Astrocyte of the hippocampus (primary cell): ENCODE data around the gene MCL1.
A peak's percentile ranks its signal among the peaks of the same experiment; 100 is the strongest.

Source experiments
- DNase-seq: peaks from one replicate; pipeline ENCODE4 v3.0.0; 2011; ENCODE audit warnings: low read depth, low spot score

Gene MCL1

DNA sequence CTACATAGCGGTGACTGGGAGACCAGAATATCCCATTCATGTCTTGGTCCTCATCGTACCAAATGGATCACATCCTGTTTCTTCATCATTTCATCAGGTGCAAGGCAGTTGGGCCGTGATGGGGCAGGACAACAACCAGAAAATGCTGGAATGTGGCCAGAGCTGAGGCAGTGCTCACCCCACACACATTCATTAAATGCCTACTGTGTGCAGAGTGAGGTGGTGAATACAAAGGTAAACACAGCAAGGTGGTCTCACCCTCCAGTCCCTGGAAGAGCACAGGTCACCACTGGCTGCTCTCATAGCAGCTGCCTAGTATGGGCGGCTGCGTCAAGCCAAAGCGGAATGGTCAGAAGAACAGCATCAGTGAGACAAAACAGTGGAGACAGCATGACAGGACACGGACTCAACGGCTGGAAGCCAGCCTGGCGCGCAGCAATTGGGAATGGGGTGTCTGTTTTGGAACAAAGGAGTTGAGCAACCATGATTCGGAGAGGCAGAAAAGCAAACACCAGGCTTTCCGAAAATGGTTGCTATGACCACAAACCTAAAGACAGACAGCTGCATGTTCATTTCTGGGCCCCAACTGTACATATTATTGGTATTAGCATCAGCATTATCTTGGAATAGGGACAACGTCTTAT is 35.8 kb downstream of the MCL1 start:
- peak; percentile 7 for DNase-seq

DNA sequence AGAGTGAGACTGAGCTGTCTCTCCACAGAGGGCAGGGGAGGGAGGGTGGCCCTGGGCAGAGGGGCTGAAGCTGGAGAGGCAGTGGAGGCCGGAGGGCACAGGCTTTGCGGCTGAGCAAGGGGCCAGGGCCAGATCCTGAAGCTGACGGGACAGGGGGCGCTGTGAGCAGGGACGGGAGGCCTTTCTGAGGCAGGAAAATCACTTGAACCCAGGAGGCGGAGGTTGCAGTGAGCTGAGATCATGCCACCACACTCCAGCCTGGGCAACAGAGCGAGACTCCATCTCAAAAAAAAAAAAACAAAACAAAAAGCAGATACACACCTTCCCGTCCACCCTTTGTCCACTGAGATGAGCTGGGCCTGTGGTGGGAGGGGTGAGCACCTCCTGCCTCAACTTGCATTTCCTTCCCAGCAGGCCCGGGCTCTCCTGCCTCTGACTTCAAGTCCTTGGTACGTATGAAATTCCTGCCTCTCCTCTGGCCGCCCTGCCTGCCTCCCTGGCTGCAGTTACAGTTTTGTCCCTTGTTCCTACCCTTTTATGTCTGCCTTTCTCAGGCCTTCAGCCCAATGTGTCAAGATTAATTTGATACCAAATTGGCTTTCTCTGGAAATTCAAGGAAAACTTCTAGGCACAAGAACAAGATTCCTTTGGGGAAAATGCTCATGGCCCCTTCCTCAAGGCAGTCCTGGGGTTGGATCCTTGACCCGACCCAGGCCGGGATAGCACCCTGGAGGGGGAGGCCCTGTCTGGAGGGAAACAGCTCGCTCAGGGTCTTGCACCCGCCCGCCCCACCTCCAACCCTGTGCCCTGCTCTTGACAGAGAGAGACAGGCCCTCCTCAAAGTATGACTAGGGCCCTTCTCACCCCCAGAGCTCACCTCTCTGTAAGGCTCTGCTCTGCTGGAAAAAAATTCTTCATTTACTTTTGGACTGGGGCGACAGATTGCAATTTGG is 41.4 kb downstream of the MCL1 start:
- peak; percentile 84 for DNase-seq

DNA sequence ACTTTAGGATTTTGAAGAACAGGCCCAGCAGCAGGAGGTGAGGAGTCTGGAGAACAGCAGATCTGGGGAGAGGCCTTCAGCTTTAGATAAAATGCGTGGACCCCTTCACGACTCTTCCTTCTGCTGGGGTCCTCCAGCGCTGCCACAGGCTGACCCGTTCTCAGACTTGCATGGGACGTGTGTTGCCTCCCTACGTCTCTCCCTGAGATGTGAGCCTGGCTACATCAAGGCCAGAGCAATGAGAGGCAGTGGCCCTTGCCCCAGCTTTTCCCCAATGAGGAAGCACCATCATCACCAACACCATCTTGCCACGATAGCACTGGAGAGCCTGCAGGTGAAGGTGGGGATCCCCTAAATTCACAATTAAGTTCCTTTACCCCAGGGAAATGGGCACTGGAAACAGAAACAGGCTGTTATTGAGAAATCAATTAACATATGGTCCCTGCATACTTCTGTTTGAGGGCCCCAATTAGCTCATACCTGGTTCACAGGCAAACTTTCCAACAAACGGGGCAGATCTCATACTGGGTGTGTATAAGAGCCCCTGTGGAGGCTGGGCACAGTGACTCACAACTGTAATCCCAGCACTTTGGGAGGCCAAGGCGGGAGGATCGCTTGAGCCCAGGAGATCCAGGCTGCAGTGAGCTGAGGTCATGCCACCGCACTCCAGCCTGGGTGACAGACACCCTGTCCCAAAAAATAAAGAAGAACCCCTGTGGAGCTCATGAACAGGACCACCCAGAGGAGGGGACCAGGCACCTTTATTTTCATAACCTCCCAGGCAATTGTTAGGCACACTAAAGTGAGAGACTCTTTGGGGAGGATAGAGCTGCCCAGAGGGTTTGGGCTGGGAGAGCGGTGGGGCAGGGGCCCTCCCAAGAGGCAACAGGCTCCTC is 42.3 kb downstream of the MCL1 start:
- no peak for DNase-seq

DNA sequence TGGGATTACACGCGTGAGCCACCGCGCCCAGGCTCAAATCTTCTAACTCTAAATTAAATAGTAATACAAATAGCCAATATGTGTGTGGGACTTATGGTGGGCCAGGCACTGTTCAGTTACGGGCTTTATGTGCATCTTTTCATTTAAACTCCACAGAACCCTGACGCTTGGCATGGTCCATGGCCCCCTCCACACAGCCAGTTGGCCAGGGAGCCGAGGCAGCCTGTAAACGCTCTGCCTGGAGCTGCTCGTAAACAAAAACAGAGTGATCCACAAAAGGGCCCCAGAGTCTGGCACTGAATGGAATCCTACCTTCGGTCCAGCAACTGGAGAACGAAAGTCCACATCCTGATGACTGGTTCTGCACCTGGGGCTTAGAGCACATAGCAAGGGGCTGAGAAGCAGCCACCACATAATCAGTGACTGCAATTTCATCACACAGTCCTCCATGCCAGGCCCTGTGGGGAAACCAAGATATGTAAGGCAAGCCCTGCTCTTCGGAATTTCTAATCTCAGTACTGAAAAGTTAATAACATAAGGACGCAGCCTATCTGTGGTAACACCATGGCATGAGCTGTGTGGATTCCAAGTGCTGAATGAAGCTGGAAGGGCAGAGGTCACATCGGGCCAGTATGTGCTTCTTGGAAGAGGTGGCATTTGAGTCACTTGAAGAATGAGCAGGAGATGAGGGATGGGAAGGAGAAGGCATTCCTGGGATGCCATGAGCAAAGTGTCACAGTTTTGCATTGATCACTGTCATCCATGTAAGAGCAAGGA is 43.7 kb downstream of the MCL1 start:
- peak; percentile 56 for DNase-seq

DNA sequence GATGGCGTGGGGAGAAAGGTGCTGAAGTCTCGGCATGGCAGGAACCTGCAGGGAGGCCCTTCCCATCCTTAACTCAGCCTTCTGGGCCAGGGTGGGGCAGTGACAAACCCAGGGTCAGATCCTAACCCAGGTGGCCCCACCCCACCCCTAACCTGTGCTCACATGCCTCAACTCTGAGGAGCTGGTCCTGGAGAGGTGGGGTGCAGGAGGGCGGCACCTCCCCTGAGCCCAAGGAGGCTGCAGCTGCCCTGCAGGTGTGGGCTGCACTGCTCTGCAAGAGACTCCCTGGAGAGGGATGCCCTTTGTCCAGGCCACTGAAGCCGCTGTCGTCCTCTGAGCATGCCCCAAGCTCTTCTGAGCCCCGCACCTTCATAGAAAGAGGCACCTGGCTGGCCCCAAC is 45.4 kb downstream of the MCL1 start:
- DNase-seq, result no peak

DNA sequence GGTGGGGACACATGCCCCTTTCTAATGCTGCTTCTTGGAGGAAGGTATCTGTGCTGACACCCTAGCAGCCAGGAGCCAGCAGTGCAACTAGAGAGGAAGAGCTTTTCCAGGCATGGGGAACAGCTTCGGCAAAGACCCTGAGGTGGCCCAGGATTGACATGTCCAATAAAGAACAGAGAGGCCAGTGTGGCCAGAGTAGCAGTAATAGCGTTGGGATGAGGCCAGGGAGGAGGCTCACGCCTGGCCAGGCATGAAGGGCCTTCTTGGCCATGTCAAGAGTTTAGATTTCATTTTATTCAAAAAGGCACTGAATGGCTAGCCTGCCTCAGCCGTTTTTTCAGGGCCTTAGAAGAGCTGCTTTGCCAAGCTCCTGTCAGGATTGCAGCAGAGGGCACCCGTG is 46.5 kb downstream of the MCL1 start:
- no peak for DNase-seq

DNA sequence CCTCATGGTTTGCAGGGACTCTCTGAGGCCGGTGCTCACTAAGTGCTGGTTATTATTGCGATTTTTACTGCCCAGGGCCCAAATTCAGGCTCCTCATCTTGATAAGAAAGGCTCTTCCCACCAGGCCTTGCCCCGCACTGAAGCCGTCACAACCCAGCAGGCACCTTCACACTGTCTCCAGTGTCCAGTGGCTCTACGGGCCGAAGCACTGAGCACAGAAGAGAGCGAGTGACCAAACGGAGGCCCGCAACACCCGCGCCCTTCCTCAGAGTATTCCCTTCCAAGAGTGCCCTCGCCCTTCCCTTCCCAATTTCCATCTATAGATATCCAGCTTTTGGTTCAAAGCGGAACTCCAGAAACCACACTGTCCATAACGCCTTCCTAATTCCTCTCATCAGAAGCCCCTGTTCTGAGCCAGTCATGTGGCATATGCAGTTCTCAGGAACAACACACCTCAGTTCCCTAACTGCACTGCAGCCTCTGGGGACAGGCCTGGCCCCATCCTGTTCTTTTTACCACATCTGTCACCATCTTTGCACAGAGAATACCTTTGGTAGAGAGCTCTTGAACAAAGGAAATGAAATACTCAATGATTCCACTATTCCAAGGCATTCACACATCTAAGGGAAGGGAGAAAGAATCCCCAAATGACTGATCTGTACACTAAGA is 48.8 kb downstream of the MCL1 start:
- DNase-seq, result no peak

DNA sequence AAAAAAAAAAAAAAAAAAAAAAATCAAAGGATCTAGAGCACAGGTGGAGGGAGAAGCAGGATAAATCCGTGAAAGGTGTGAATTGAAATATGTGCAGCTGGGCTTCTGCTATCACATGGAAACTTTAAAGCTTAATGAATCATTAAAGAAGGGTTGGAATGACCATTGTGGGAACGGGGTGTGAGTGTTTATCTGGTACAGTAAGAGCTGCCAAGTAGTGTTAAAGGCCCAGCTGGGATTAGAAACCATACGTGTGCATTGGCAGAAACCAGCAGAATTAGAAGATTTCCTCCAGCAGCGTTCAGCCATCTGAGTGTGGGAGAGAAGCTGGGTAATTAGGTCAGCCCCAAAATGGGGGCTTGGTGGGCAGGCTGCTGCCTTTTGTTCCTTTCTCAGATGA is 50.4 kb downstream of the MCL1 start:
- peak; percentile 84 for DNase-seq

DNA sequence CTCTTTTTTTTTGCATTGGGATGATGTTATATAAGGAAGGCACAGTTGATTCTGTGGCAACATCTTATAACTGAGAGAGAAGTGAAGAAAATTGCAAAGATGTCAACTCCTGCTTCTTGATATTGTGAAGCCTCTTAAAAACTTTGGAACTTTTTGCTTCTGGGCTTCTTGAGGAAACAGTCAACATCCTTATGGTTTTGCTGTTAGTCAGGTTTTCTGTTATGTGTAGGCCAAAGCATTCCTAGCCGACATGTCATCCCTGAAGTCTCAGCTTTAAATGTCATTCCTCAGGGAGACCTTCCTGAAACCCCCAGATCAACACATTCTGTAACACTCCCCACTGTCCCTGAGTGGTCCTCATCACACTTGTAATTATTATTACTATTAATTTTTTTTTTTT is 51.2 kb downstream of the MCL1 start:
- peak; percentile 75 for DNase-seq

DNA sequence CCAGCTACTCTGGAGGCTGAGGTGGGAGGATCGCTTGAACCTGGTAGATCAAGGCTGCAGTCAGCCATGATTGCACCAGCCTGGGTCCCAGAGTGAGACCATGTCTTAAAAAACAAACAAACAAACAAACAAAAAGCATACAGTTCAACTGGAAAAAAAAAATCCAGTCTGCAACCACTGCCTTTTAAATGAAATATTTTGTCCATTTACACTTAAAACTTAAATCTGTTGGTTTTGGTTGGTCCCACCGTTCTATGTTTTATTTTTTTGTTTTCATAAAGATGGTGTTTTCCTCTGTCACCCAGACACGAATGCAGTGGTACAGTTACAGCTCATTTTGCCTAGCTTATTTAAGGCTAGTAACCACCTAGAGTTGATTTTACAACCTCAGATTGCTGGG is 54.1 kb downstream of the MCL1 start:
- no peak for DNase-seq
